Measurements from ENCODE around the gene BRD3OS.

Gene BRD3OS

GRCh38 chr9:134007150-134007549 is 18.1 kb upstream of the BRD3OS start:
- no peak for DNase-seq

- DNase-seq, result no peak
These were observed 17.7 kb upstream of the BRD3OS start for GRCh38 chr9:134007571-134007970.

GRCh38 chr9:134010310-134011173 is 14.7 kb upstream of the BRD3OS start:
- no peak for DNase-seq

- DNase-seq, result no peak
These were observed 13.9 kb upstream of the BRD3OS start for GRCh38 chr9:134011401-134011800.

- no peak for DNase-seq
These were observed 10.3 kb upstream of the BRD3OS start for GRCh38 chr9:134014946-134015345.

DNA sequence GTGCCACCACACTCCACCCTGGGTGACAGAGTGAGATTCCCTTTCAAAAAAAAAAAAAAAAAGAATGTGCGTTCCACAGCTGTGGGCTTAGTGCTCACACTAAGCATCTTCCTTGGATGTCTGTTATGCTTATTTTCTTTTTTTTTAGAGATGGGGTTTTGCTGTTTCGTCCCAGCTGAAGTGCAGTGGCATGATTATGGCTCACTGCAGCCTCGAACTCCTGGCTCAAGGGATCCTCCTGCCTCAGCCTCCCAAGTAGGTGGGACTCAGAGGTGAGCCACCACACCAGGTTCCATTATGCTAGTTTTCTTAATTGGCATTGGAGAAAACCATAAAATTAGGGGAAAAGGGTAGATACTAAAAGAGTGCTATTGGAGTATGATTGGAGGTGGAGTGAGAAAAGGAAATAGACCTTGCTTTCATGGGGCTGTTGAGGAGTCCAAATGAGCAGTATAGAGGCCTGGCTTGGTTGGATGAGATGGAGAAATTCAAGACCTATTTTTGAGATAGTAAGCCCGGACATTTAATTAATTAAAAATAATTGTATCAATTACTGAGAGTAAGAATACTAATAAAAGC is 978 bp upstream of the BRD3OS start:
- no peak for DNase-seq

GRCh38 chr9:134025606-134026541 is 593 bp downstream of the BRD3OS start:
- peak in 4 of 5 donors; percentile 30 to 48 (median 38) for DNase-seq

DNA sequence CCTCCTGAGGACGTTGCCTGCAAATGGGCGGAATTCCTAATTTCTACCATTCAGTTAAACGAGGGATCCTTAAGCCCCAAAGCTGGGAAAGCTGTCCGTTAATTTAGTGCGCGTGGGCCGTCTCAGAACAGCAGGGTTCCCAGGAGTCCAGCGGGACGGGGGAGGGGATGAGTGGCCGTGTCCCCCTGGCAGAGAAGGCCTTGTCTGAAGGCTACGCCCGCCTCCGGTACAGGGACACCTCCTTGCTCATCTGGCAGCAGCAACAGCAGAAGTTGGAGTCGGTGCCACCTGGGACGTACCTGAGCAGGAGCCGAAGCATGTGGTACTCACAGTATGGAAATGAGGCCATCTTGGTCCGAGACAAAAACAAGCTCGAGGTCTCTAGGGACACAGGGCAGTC is 1.3 kb downstream of the BRD3OS start:
- no peak for DNase-seq

- no peak for DNase-seq
These were observed 1.7 kb downstream of the BRD3OS start for GRCh38 chr9:134026981-134027380.

DNA sequence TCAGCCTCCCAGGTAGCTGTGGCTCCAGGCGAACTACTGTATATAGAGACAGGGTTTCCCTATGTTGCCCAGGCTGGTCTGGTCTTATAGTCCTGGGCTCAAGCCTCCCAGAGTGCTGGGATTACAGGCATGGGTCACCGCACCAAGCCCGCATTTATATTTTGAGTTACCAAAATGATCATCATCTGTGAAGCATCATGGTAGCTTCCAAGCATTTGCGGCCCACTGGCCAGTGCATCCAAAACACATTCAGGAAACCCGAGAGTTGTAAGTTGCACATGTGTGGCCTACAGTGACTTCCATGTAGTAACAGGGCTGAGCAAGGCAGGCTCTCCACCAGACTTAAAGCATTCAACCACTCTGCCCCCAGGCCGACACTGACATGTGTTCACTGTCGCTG is 2.3 kb downstream of the BRD3OS start:
- DNase-seq, result no peak

- DNase-seq, result no peak
These were observed 2.8 kb downstream of the BRD3OS start for GRCh38 chr9:134028076-134028475.

- DNase-seq, result no peak
These were observed 3.4 kb downstream of the BRD3OS start for GRCh38 chr9:134028575-134029247.

DNA sequence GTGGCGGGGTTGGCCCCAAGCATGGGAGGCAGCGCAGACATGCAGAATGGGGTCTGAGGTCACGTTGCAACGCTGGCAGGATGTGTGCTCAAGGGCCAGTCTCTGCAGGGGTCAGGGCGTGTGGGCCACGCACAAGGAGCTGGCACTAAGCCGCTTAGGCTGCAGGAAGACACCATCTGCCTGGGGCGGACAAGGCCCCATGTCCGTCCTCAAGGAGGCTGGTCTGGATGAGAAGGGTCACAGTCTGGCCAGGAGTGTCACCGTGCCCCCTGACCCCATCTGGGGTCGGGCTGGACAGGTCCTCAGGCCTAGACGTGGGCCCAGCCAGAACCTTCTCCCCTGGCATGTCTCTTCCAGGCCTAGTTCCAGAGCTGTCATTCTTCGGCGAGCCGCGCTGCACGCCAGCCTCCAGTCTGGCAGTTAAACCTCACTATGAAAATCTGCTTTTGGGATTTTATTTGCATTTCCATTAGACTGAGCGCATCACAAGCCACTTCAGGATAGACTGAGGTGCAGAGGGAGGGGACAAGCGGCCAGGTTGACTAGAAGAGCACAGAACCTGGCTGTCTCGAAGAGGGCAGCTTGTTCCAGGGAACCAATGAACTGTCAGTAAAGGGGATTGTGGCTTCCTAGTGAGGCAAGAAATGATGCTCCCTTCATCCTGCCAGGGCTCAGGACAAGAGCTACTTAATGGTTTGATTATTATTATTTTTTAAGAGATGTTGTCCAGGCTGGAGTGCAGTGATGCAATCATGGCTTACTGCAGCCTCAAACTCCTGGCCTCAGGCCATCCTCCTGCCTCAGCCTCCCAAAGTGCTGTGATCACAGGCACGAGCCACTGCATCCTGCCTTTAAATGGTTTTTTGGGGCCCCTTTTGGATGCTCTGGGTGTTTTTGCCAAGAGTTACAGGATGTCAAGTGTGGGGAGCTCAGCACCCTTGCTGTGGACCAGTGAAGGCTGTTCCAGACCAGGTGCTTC is 4.3 kb downstream of the BRD3OS start:
- no peak for DNase-seq

DNA sequence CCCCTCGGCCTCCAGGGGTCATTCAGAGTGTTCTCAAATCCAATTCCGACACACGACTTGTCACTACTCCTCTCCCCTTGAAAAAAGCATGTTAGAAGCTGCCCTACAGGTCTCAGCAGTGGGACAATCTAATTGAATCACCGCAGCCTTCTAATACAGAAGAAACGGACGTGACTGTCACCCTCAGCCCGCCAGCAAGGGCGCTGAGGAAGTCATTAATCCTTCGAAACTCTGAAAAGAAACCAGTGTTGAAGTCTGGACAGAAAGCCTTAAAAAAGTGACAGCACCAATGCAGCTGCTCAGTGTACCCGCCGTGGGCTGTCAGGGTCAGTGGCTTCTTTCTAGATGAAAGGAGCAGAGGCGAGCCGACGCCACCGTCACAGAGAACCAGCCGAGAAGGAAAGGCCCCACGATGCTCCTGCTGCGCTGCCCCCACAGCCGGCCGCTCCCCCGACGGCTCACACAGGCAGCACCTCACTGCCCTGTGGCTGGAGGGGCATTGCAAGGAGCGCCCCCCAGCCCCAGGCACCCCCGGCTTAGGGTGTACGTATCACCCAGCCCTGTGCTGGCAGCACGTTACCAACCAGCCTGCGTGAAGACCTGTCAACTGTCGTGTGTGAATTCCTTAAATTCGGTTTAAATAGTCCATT is 5.7 kb downstream of the BRD3OS start:
- no peak for DNase-seq

- no peak for DNase-seq
These were observed 6.5 kb downstream of the BRD3OS start for GRCh38 chr9:134031783-134032182.

GRCh38 chr9:134032456-134033222 is 7.4 kb downstream of the BRD3OS start:
- no peak for DNase-seq

- DNase-seq, result no peak
These were observed 8.4 kb downstream of the BRD3OS start for GRCh38 chr9:134033516-134034214.

GRCh38 chr9:134034215-134035040 is 9.1 kb downstream of the BRD3OS start:
- DNase-seq, result no peak
